Measurements from ENCODE around the gene RAB7A.

DNA sequence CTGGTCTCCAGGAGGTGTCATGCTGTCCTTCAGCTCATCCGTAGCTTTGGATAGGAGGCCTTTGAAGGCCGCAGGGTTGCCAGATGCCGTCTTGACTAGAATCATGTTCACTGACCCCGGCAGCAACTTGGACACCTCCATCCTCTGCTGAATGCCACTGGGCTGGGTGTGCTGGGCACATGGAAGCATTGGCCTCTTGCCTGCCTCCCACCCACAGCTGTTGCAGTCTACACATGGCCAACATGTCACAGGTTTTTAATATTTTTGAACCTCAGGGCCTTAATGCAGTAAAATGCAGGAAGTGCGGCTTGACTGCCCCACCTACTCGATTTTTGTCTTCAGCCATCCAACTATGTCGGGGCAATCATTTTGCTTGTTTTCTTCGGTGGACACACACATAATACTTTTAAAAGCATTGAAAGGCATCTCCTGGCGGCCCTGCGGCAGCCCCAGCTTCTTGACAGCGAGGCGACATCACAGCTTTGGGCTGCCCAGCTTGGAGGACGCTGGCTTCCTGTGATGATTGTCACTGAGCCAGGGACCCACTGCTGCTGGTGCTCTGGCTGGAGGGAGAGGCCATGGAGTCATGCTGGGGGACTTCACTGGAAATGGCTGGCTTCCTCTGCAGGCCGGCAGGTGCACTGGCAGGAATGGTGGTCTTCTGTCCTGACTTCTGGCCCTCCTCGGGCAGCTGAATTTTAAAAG is 121.8 kb downstream of the RAB7A start:
- TF ChIP-seq POLR2A (IDR thresholded peaks at IDR 0.05) (no peak), POLR2AphosphoS5 (IDR thresholded peaks at IDR 0.05) (no peak), CTCF (IDR thresholded peaks at IDR 0.05) (no peak), EP300 (IDR thresholded peaks at IDR 0.05) (no peak)
